Suprapubic skin (tissue), 4 donors: ENCODE measurements around the gene SOX6. TPM values are rescaled to one million over a fixed set of nuclear protein-coding genes. Genes with fewer than 3 reads are reported as not detected.

Experiments
- DNase-seq, 2 donors: peaks; one replicate each; pipeline ENCODE4 v3.0.0-alpha.2; 2019; ENCODE audit warnings: low spot score in 2 of 2
- H3K27ac ChIP-seq: fragments of 200-600 bp; sonication (generic); one replicate; pipeline ENCODE4 v1.5.1; 2019
- H3K27me3 ChIP-seq: fragments of 200-600 bp; sonication (generic); one replicate; pipeline ENCODE4 v1.5.1; 2019
- H3K36me3 ChIP-seq: fragments of 200-600 bp; sonication (generic); one replicate; pipeline ENCODE4 v1.5.1; 2019
- H3K4me1 ChIP-seq: fragments of 200-600 bp; sonication (generic); one replicate; pipeline ENCODE4 v1.5.1; 2019
- H3K4me3 ChIP-seq: fragments of 200-600 bp; sonication (generic); one replicate; pipeline ENCODE4 v1.5.1; 2019; ENCODE audit warnings: mild to moderate bottlenecking
- H3K9me3 ChIP-seq: fragments of 200-600 bp; sonication (generic); one replicate; pipeline ENCODE4 v1.5.1; 2019
- EP300 ChIP-seq: sonication (generic); formaldehyde crosslinking; IDR thresholded peaks from one replicate; pipeline ENCODE4 v1.6.1; 2017; ENCODE audit warnings: antibody characterized with exemption
- POLR2A ChIP-seq, 2 donors: fragments of 450-650 bp; IDR thresholded peaks; one replicate each; pipeline ENCODE4 v1.6.1; 2017; ENCODE audit warnings: antibody characterized with exemption in 2 of 2, mild to moderate bottlenecking in 2 of 2, moderate library complexity in 2 of 2
- POLR2AphosphoS5 ChIP-seq, 3 donors: sonication (generic); formaldehyde crosslinking; IDR thresholded peaks; one replicate each; pipeline ENCODE4 v1.6.1; 2017; ENCODE audit warnings: antibody characterized with exemption in 3 of 3
- WGBS: methylation state at CpG from one replicate; pipeline ENCODE4 v1.1.5; 2018; 5-methylcytosine and 5-hydroxymethylcytosine counted together
- total RNA-seq, 4 donors: library from RNA; depleted of rRNA; stranded (reverse); fragments of >200 nt; gene quantifications; one replicate each; pipeline ENCODE4 v1.1.0, GENCODE V29; 2016
- TF ChIP-seq, protein P1 (sequence below), 2 donors: fragments of 200-600 bp in 1 of 2; fragments of 450-650 bp in 1 of 2; sonication (generic) in 1 of 2; IDR thresholded peaks; one replicate each; pipeline ENCODE4 v1.5.1; 2016 to 2019; ENCODE audit warnings: antibody characterized with exemption in 2 of 2, mild to moderate bottlenecking in 1 of 2, moderate library complexity in 1 of 2

SOX6 gene
- total RNA-seq, 4 donors from 2014 or later, result 12.1 to 32.0 (median 23.8) TPM

DNA sequence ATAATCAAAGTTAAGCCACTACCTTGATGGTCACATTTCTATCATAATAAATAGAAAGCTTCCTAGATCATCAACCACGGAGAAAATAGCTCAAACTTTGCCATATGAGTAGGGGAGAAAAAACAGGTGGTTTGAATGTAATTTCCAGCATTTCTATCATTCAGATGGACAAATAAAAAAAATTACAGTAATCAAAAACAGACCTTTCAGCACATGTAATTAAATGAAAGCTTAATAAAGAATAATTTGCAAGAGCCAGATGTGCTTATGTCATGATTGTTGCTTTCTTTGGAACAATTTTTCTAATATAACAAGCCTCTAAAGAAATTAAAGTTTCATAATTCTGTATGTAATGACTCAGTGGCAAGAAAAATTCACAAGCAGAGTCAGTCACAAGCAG, 297.0 kb downstream of the SOX6 start:
- no peak overlapping the region for H3K4me3 ChIP-seq
- no peak overlapping the region for H3K27ac ChIP-seq
- TF ChIP-seq, protein P1, sequence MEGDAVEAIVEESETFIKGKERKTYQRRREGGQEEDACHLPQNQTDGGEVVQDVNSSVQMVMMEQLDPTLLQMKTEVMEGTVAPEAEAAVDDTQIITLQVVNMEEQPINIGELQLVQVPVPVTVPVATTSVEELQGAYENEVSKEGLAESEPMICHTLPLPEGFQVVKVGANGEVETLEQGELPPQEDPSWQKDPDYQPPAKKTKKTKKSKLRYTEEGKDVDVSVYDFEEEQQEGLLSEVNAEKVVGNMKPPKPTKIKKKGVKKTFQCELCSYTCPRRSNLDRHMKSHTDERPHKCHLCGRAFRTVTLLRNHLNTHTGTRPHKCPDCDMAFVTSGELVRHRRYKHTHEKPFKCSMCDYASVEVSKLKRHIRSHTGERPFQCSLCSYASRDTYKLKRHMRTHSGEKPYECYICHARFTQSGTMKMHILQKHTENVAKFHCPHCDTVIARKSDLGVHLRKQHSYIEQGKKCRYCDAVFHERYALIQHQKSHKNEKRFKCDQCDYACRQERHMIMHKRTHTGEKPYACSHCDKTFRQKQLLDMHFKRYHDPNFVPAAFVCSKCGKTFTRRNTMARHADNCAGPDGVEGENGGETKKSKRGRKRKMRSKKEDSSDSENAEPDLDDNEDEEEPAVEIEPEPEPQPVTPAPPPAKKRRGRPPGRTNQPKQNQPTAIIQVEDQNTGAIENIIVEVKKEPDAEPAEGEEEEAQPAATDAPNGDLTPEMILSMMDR (IDR thresholded peaks at IDR 0.05), result no peak
- TF ChIP-seq POLR2AphosphoS5 (IDR thresholded peaks at IDR 0.05) (no peak), EP300 (no peak), POLR2A (IDR thresholded peaks at IDR 0.05) (no peak)
- H3K36me3 ChIP-seq, result no peaks in the 10 kb centered on the region
- H3K4me1 ChIP-seq, result no peaks in the 10 kb centered on the region
- WGBS, result 50% methylated on average over 1 of the region's 1 CpG
- DNase-seq, result no peak
- H3K27me3 ChIP-seq, result no peaks in the 10 kb centered on the region
- peaks cover 3% of the 10 kb centered on the region for H3K9me3 ChIP-seq

GRCh38 chr11:16058671-16059070, 297.7 kb downstream of the SOX6 start:
- Histone ChIP-seq H3K9me3 (peaks cover 3% of the 10 kb centered on the region), H3K4me3 (no peak overlapping the region), H3K27ac (no peak overlapping the region), H3K27me3 (no peaks in the 10 kb centered on the region), H3K36me3 (no peaks in the 10 kb centered on the region), H3K4me1 (no peaks in the 10 kb centered on the region)
- no peak for DNase-seq
- TF ChIP-seq, protein P1 (IDR thresholded peaks at IDR 0.05), result no peak
- TF ChIP-seq POLR2AphosphoS5 (IDR thresholded peaks at IDR 0.05) (no peak), POLR2A (IDR thresholded peaks at IDR 0.05) (no peak), EP300 (no peak)

- Histone ChIP-seq H3K9me3 (peaks cover 3% of the 10 kb centered on the region), H3K27me3 (no peaks in the 10 kb centered on the region), H3K4me3 (no peak overlapping the region), H3K27ac (no peak overlapping the region), H3K36me3 (no peaks in the 10 kb centered on the region), H3K4me1 (no peaks in the 10 kb centered on the region)
- 96% methylated on average over 1 of the region's 1 CpG for WGBS
- DNase-seq, result no peak
- TF ChIP-seq, protein P1 (IDR thresholded peaks at IDR 0.05), result no peak
- TF ChIP-seq POLR2AphosphoS5 (IDR thresholded peaks at IDR 0.05) (no peak), EP300 (no peak), POLR2A (IDR thresholded peaks at IDR 0.05) (no peak)
Measured at GRCh38 chr11:16052750-16053149, 303.6 kb downstream of the SOX6 start.

- TF ChIP-seq EP300, result no peak
- TF ChIP-seq, protein P1 (IDR thresholded peaks at IDR 0.05), result no peak
- no peak for TF ChIP-seq POLR2A (IDR thresholded peaks at IDR 0.05)
- no peak for TF ChIP-seq POLR2AphosphoS5 (IDR thresholded peaks at IDR 0.05)
- WGBS, result 76% methylated on average over 5 of the region's 5 CpGs
- Histone ChIP-seq H3K36me3 (no peaks in the 10 kb centered on the region), H3K9me3 (no peaks in the 10 kb centered on the region), H3K4me1 (no peaks in the 10 kb centered on the region), H3K27ac (no peak overlapping the region), H3K4me3 (no peak overlapping the region), H3K27me3 (no peaks in the 10 kb centered on the region)
- no peak for DNase-seq
Measured at GRCh38 chr11:16049611-16050010, 306.7 kb downstream of the SOX6 start.

GRCh38 chr11:16047073-16047472, 309.3 kb downstream of the SOX6 start:
- H3K4me3 ChIP-seq, result no peak overlapping the region
- H3K36me3 ChIP-seq, result no peaks in the 10 kb centered on the region
- H3K4me1 ChIP-seq, result no peaks in the 10 kb centered on the region
- no peak for DNase-seq
- H3K27me3 ChIP-seq, result no peaks in the 10 kb centered on the region
- H3K27ac ChIP-seq, result no peak overlapping the region
- TF ChIP-seq, protein P1 (IDR thresholded peaks at IDR 0.05), result no peak
- TF ChIP-seq POLR2AphosphoS5 (IDR thresholded peaks at IDR 0.05), result no peak
- no peak for TF ChIP-seq POLR2A (IDR thresholded peaks at IDR 0.05)
- no peak for TF ChIP-seq EP300
- 80% methylated on average over 6 of the region's 6 CpGs for WGBS
- H3K9me3 ChIP-seq, result no peaks in the 10 kb centered on the region
